Measurements from ENCODE around the gene OR13H1.
"Not testable (repeated sequence)": the region's sequence is repeated elsewhere in the genome, so short reads cannot be mapped to it uniquely, and the experiment has no call there.

The OR13H1 gene

GRCh38 chrX:131543774-131544173 is at the start of gene OR13H1:
TSS of gene OR13H1 (plus strand) at chrX:131544074. CDS start at chrX:131544074, 0 bp downstream.
- no peak for FAIRE-seq

GRCh38 chrX:131501556-131501955 is 42.3 kb upstream of the OR13H1 start:
- FAIRE-seq: not testable (repeated sequence)

GRCh38 chrX:131513159-131513914 is 30.5 kb upstream of the OR13H1 start:
- FAIRE-seq: no peak

- no peak for FAIRE-seq
Measured at GRCh38 chrX:131521824-131522223, 22.1 kb upstream of the OR13H1 start.

GRCh38 chrX:131544218-131544617 is 344 bp downstream of the OR13H1 start:
- FAIRE-seq: no peak

GRCh38 chrX:131549011-131549410 is 5.1 kb downstream of the OR13H1 start:
- FAIRE-seq: no peak

- not testable (repeated sequence) for FAIRE-seq
Measured at GRCh38 chrX:131552453-131552852, 8.6 kb downstream of the OR13H1 start.

GRCh38 chrX:131558562-131558961 is 14.7 kb downstream of the OR13H1 start:
- no peak for FAIRE-seq

GRCh38 chrX:131564553-131565229 is 20.8 kb downstream of the OR13H1 start:
- no peak for FAIRE-seq

GRCh38 chrX:131565909-131566308 is 22.0 kb downstream of the OR13H1 start:
- FAIRE-seq: no peak

GRCh38 chrX:131571348-131571747 is 27.5 kb downstream of the OR13H1 start:
- no peak for FAIRE-seq

GRCh38 chrX:131572372-131573014 is 28.6 kb downstream of the OR13H1 start:
- no peak for FAIRE-seq

- no peak for FAIRE-seq
Measured at GRCh38 chrX:131577413-131577812, 33.5 kb downstream of the OR13H1 start.

- no peak for FAIRE-seq
Measured at GRCh38 chrX:131577999-131578734, 34.3 kb downstream of the OR13H1 start.

- FAIRE-seq: not testable (repeated sequence)
Measured at GRCh38 chrX:131578735-131579367, 35.0 kb downstream of the OR13H1 start.

GRCh38 chrX:131588995-131589394 is 45.1 kb downstream of the OR13H1 start:
- no peak for FAIRE-seq

Measured in A204.1 (cell line).